ENCODE data around the gene STEEP1. TPM values are rescaled to one million over a fixed set of nuclear protein-coding genes. Genes with fewer than 3 reads are reported as not detected.
"Not testable (repeated sequence)": the region's sequence is repeated elsewhere in the genome, so short reads cannot be mapped to it uniquely, and the experiment has no call there.

STEEP1 gene
- total RNA-seq, 1 donor from 2014 or later = 18.3 TPM

- Mint-ChIP-seq H3K36me3 (ENCODE audit: insufficient read depth) (no peaks in the 10 kb centered on the region), H3K27ac (no peak overlapping the region), H3K4me3 (ENCODE audit: low read depth) (no peak overlapping the region), H3K4me1 (ENCODE audit: low read depth) (no peaks in the 10 kb centered on the region), H3K9me3 (ENCODE audit: low read depth) (peaks cover 6% of the 10 kb centered on the region), H3K27me3 (no peaks in the 10 kb centered on the region)
- DNase-seq (ENCODE audit: low spot score, unreplicated experiment) = no peak
- TF ChIP-seq CTCF (IDR thresholded peaks at IDR 0.05; ENCODE audit: unreplicated experiment) = no peak
Observed at GRCh38 chrX:119500061-119500800, 65.0 kb downstream of the STEEP1 start.

GRCh38 chrX:119497185-119497584 is 68.0 kb downstream of the STEEP1 start:
- H3K36me3 Mint-ChIP-seq (ENCODE audit: insufficient read depth) = no peaks in the 10 kb centered on the region
- no peak overlapping the region for H3K27ac Mint-ChIP-seq
- DNase-seq (ENCODE audit: low spot score, unreplicated experiment) = no peak
- H3K9me3 Mint-ChIP-seq (ENCODE audit: low read depth) = peaks cover 9% of the 10 kb centered on the region
- no peak overlapping the region for H3K4me3 Mint-ChIP-seq (ENCODE audit: low read depth)
- H3K27me3 Mint-ChIP-seq = no peaks in the 10 kb centered on the region
- TF ChIP-seq CTCF (IDR thresholded peaks at IDR 0.05; ENCODE audit: unreplicated experiment) = no peak
- H3K4me1 Mint-ChIP-seq (ENCODE audit: low read depth) = no peaks in the 10 kb centered on the region

GRCh38 chrX:119495734-119496726 is 69.2 kb downstream of the STEEP1 start:
- Mint-ChIP-seq H3K27me3 (no peaks in the 10 kb centered on the region), H3K4me1 (ENCODE audit: low read depth) (no peaks in the 10 kb centered on the region), H3K27ac (no peak overlapping the region), H3K4me3 (ENCODE audit: low read depth) (no peak overlapping the region), H3K36me3 (ENCODE audit: insufficient read depth) (no peaks in the 10 kb centered on the region), H3K9me3 (ENCODE audit: low read depth) (peaks cover 9% of the 10 kb centered on the region)
- no peak for DNase-seq (ENCODE audit: low spot score, unreplicated experiment)
- TF ChIP-seq CTCF (IDR thresholded peaks at IDR 0.05; ENCODE audit: unreplicated experiment) = no peak

GRCh38 chrX:119493851-119494495 is 71.2 kb downstream of the STEEP1 start:
- not testable (repeated sequence) for H3K9me3 Mint-ChIP-seq (ENCODE audit: low read depth); H3K4me3 Mint-ChIP-seq (ENCODE audit: low read depth); H3K27me3 Mint-ChIP-seq; H3K4me1 Mint-ChIP-seq (ENCODE audit: low read depth); DNase-seq (ENCODE audit: low spot score, unreplicated experiment); H3K36me3 Mint-ChIP-seq (ENCODE audit: insufficient read depth); H3K27ac Mint-ChIP-seq

- TF ChIP-seq CTCF (IDR thresholded peaks at IDR 0.05; ENCODE audit: unreplicated experiment) = no peak
- no peak overlapping the region for H3K27ac Mint-ChIP-seq
- no peaks in the 10 kb centered on the region for H3K27me3 Mint-ChIP-seq
- DNase-seq (ENCODE audit: low spot score, unreplicated experiment) = no peak
- no peaks in the 10 kb centered on the region for H3K36me3 Mint-ChIP-seq (ENCODE audit: insufficient read depth)
- H3K4me3 Mint-ChIP-seq (ENCODE audit: low read depth) = no peak overlapping the region
- peaks cover 10% of the 10 kb centered on the region for H3K9me3 Mint-ChIP-seq (ENCODE audit: low read depth)
- no peaks in the 10 kb centered on the region for H3K4me1 Mint-ChIP-seq (ENCODE audit: low read depth)
Observed at GRCh38 chrX:119492463-119492862, 72.7 kb downstream of the STEEP1 start.
